NCI-H226 (cell line): ENCODE data around the gene TMPRSS13.
"Not testable (repeated sequence)": the region's sequence is repeated elsewhere in the genome, so short reads cannot be mapped to it uniquely, and the experiment has no call there.

Experiments
- DNase-seq: peaks from one replicate; pipeline ENCODE4 v3.0.0-alpha.2; 2015

Gene TMPRSS13

GRCh38 chr11:117928446-117929141 is 608 bp downstream of the TMPRSS13 start:
- no peak for DNase-seq

GRCh38 chr11:117927926-117928325 is 1.3 kb downstream of the TMPRSS13 start:
- DNase-seq, result no peak

- not testable (repeated sequence) for DNase-seq
Observed at GRCh38 chr11:117926166-117926565, 3.0 kb downstream of the TMPRSS13 start.

GRCh38 chr11:117925198-117925925 is 3.8 kb downstream of the TMPRSS13 start:
- DNase-seq, result no peak

- no peak for DNase-seq
Observed at GRCh38 chr11:117924631-117925170, 4.5 kb downstream of the TMPRSS13 start.

GRCh38 chr11:117923773-117924172 is 5.4 kb downstream of the TMPRSS13 start:
- no peak for DNase-seq

- DNase-seq, result no peak
Observed at GRCh38 chr11:117923275-117923674, 5.9 kb downstream of the TMPRSS13 start.

GRCh38 chr11:117921893-117922292 is 7.3 kb downstream of the TMPRSS13 start:
- DNase-seq, result no peak

- DNase-seq, result no peak
Observed at GRCh38 chr11:117921456-117921855, 7.7 kb downstream of the TMPRSS13 start.

GRCh38 chr11:117919781-117920221 is 9.4 kb downstream of the TMPRSS13 start:
- DNase-seq, result no peak

- no peak for DNase-seq
Observed at GRCh38 chr11:117919341-117919740, 9.9 kb downstream of the TMPRSS13 start.

GRCh38 chr11:117918366-117919255 is 10.6 kb downstream of the TMPRSS13 start:
- no peak for DNase-seq

GRCh38 chr11:117917591-117918151 is 11.5 kb downstream of the TMPRSS13 start:
- DNase-seq, result no peak

- DNase-seq, result no peak
Observed at GRCh38 chr11:117916956-117917355, 12.2 kb downstream of the TMPRSS13 start.

- DNase-seq, result no peak
Observed at GRCh38 chr11:117915672-117916235, 13.4 kb downstream of the TMPRSS13 start.

GRCh38 chr11:117914991-117915618 is 14.1 kb downstream of the TMPRSS13 start:
- DNase-seq, result no peak

- DNase-seq, result no peak
Observed at GRCh38 chr11:117914398-117914761, 14.8 kb downstream of the TMPRSS13 start.

- DNase-seq, result no peak
Observed at GRCh38 chr11:117913736-117914397, 15.3 kb downstream of the TMPRSS13 start.

- no peak for DNase-seq
Observed at GRCh38 chr11:117912497-117912896, 16.7 kb downstream of the TMPRSS13 start.

- DNase-seq, result no peak
Observed at GRCh38 chr11:117911694-117912093, 17.5 kb downstream of the TMPRSS13 start.

- no peak for DNase-seq
Observed at GRCh38 chr11:117910941-117911655, 18.1 kb downstream of the TMPRSS13 start.
